HG03469 (cell line): ENCODE measurements around the gene SETD1A.
A peak's percentile ranks its signal among the peaks of the same experiment; 100 is the strongest.

Experiments
- ATAC-seq: cut with Tn5 transposase; IDR thresholded peaks from one replicate; pipeline ENCODE4 v1.9.1; 2021; ENCODE audit warnings: mild to moderate bottlenecking, moderate library complexity, moderate number of reproducible peaks; ENCODE audit not compliant: unreplicated experiment

The SETD1A gene

GRCh38 chr16:30996985-30997724, 39.6 kb downstream of the SETD1A start:
- peak; percentile 55 for ATAC-seq

- no peak for ATAC-seq
These were observed 40.5 kb downstream of the SETD1A start for GRCh38 chr16:30997725-30998711.

- no peak for ATAC-seq
These were observed 41.6 kb downstream of the SETD1A start for GRCh38 chr16:30998852-30999761.

- ATAC-seq: no peak
These were observed 43.3 kb downstream of the SETD1A start for GRCh38 chr16:31000671-31001382.

GRCh38 chr16:31001507-31002249, 44.1 kb downstream of the SETD1A start:
- no peak for ATAC-seq

- ATAC-seq: no peak
These were observed 44.7 kb downstream of the SETD1A start for GRCh38 chr16:31002250-31002700.

GRCh38 chr16:31002862-31003341, 45.3 kb downstream of the SETD1A start:
- no peak for ATAC-seq

- ATAC-seq: no peak
These were observed 46.2 kb downstream of the SETD1A start for GRCh38 chr16:31003744-31004143.

GRCh38 chr16:31004658-31005057, 47.1 kb downstream of the SETD1A start:
- ATAC-seq: no peak

GRCh38 chr16:31005350-31006085, 48.0 kb downstream of the SETD1A start:
- ATAC-seq: no peak

DNA sequence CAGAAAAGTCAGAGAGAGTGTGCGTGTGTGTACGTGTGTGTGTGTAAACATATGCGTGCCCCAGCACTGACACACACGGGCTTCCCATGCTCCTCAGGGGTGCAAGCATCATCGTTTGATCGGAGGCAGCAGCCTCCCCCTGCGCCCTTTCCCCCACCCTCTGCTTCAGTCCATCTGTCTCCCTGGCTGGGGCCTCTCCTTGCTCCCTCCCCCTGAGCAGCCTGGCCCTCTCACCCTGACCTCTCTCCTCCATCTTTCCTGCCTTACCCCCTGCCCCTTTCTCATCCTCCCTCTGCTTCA, 48.5 kb downstream of the SETD1A start:
- no peak for ATAC-seq

DNA sequence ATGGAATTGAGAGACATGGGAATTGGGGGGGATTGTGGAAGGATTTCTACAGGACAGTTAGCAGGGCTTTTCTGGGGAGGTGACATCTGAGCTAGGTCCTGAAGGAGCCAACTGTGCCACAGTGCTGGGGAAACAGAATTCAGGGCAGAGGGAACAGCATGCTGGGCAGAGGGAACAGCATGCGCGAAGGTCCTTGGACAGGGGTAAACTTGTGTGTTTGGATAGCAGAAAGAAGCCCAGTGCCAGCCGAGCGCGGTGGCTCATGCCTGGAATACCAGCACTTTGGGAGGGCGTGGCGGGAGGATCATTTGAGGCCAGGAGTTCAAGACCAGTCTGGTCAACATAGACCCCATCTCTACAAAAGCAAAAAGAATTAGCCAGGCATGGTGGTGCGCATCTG, 49.0 kb downstream of the SETD1A start:
- ATAC-seq: no peak

DNA sequence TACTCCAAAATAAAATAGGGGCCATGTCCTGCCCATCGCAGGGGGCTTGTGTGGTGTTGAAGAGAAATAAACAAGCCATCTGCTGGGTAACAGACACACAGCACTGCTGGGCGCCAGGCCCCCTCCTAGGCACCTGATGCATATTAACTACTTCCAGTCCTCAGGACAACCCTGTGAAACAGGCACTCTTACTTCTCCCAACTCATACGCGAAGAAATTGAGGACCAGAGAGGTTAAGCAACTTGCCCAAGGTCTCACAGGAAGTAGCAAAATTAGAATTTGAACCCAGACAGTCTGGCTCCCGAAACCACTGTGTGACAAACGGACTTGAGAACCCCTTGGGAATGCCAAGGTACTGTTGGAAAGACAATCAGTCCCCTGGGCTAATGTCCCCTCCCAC, 50.1 kb downstream of the SETD1A start:
- ATAC-seq: no peak

DNA sequence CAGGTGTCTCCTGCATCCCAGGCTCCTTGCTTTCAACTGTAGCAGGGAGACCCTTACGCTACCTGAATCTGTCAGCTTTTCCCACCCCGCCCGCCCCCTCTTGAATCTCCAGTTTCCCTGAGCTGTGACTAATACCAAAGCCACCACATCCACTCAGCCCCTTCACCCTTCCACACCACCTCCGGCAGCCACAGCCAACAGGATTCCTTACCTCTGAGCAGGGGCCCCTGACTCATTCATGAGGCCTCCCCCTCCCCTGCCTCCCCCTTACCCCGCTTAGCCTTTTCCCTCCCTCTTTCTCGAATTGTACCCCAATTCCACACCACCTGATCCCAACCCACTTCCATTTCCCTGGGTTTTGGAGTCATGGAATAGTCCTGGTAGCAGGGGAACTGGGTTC, 50.6 kb downstream of the SETD1A start:
- no peak for ATAC-seq

- no peak for ATAC-seq
These were observed 51.0 kb downstream of the SETD1A start for GRCh38 chr16:31008551-31008950.

DNA sequence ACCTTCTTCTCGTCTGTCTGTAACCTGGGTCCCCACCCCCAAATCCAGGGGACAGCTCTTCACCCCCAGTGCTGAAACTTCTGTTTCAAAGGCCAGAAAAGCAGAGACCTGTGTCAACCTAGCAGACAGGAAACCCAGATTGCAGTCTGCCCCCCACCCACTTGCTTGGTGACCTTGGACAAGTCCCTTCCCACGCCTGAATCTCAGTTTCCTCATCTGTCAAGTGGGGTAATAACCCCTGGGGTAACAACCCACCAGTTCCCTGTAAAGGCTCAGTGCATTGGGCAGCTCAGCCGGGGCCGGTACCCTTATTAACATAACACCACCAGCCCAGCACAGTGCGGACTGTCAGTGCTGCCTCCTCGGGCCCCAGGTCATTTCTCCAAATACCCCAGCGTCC, 51.6 kb downstream of the SETD1A start:
- ATAC-seq: no peak

- no peak for ATAC-seq
These were observed 52.5 kb downstream of the SETD1A start for GRCh38 chr16:31009894-31010584.
